ENCODE results near the gene PODXL. TPM values are rescaled to one million over a fixed set of nuclear protein-coding genes. Genes with fewer than 3 reads are reported as not detected.

Gene PODXL
- total and polyA plus RNA-seq, 10 of the 15 experiments (the other 5 are each of a cell fraction or from before 2014, with no cell fraction given) = 0.04 to 1.8 (median 0.38) TPM

DNA sequence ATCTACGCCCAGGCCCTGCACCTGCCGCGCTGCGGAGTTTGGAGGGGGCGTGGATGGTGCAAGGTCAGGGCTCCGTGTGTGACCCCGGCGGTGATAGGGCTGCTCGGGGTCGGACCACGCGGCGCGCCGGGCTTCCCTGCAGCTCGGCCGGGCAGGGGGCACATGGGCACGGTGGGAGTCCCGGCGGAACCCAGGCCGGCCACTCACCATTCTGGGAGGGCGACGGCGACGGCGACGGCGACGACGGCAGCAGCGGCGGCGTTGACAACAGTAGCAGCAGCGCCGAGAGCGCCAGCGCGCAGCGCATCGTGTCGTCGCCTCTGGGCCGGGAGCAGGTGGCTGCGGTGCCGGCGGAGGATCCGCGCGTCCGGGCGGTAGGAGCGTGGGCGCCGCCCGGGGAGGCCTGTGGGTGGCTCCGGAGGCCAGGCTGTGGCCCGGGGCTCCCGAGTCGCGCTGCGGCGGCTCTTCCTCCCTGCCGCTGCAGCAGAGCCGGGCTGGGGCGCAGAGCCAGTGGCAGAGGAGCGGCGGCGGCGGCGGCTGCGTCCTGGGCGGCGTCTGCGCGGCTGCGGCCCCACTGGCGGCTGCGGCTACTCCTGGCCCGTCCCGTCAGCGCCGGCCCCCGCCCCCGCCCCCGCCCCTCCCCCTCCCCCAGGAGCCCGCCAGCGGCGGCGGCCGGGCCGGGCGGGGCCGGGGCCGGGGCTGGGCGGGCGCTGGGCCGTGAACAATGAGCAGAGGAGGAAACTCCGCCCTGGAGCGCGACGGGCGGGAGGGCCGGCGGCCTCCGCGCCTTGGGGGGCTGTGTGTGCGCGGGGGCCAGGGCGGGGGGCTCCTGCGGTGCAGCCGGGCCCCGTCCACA lies at the start of gene PODXL (continued):
- TF ChIP-seq ZNF217 (IDR thresholded peaks at IDR 0.05) = no peak
- no peak for TF ChIP-seq SMC3 (IDR thresholded peaks at IDR 0.05; ENCODE audit: borderline replicate concordance, low read length)

DNA sequence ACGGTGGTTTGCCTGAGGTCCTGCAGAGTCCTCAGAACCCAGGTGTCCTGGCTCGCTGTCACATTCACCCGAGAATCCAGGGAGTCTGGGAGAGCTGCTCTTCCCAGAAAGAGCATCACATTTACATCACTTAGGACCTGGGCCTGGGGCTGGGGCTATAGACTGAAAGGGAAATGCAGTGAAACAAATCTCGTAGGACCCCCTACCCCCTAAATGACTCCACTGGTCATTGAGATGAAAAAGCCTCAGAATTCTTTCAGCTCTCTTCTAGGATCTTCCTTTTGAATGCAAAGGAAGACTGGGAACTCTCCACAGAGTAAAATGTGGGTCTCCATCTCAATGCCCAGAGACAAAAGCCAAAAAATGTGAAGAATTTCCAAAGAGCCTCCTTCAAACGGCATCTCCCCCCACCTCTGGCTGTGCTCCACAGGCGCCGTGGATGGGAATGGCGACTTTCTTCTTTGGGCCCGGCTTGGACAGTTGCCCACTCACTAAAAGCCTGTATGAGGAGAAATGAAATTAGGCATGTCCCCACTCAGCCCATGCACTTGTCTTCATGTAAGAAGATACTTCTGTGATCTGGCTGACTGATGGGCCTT lies 49.0 kb upstream of the PODXL start:
- Histone ChIP-seq H4K20me1 (ENCODE audit: control insufficient read depth, insufficient read depth) (no peaks in the 10 kb centered on the region), H3K9ac (ENCODE audit: control insufficient read depth, insufficient read depth, low read length) (no peak overlapping the region), H3K4me1 (ENCODE audit: control insufficient read depth, insufficient read depth, low read length) (no peaks in the 10 kb centered on the region), H2AFZ (ENCODE audit: control insufficient read depth, low read depth, low read length) (no peak overlapping the region), H3K9me3 (replicated peaks; ENCODE audit: control insufficient read depth, insufficient read depth, low read length) (no peaks in the 10 kb centered on the region), H3K79me2 (ENCODE audit: control insufficient read depth, insufficient read depth, low read length) (no peaks in the 10 kb centered on the region), H3K36me3 (ENCODE audit: control insufficient read depth in 2 of 2, insufficient read depth in 2 of 2, low read length in 1 of 2) (no peaks in the 10 kb centered on the region), H3K4me2 (ENCODE audit: control insufficient read depth, insufficient read depth) (no peak overlapping the region), H3K27ac (ENCODE audit: control insufficient read depth, insufficient read depth) (no peak overlapping the region), H3K4me3 (no peak overlapping the region), H3K27me3 (replicated peaks in 1 of 2; ENCODE audit: control insufficient read depth in 2 of 2, insufficient read depth in 2 of 2, low read length in 1 of 2) (peaks cover 3 to 4% of the 10 kb centered on the region in 2 experiments; a peak in 3 of 4 replicates)
- TF ChIP-seq PAX8 (IDR thresholded peaks at IDR 0.05) (no peak), SRF (IDR thresholded peaks at IDR 0.05; ENCODE audit: low read depth in 2 of 2, low read length in 2 of 2) (no peak), ZNF622 (IDR thresholded peaks at IDR 0.05) (no peak), NR2F1 (conservative IDR thresholded peaks at IDR 0.05) (no peak), HDGF (IDR thresholded peaks at IDR 0.05) (no peak), RBBP5 (conservative IDR thresholded peaks at IDR 0.05) (no peak), BMI1 (IDR thresholded peaks at IDR 0.05; ENCODE audit: borderline replicate concordance) (no peak)
- TF ChIP-seq, protein P1, sequence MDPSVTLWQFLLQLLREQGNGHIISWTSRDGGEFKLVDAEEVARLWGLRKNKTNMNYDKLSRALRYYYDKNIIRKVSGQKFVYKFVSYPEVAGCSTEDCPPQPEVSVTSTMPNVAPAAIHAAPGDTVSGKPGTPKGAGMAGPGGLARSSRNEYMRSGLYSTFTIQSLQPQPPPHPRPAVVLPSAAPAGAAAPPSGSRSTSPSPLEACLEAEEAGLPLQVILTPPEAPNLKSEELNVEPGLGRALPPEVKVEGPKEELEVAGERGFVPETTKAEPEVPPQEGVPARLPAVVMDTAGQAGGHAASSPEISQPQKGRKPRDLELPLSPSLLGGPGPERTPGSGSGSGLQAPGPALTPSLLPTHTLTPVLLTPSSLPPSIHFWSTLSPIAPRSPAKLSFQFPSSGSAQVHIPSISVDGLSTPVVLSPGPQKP (IDR thresholded peaks at IDR 0.05; ENCODE audit: low read depth, low read length) = no peak
- TF ChIP-seq, protein P2, sequence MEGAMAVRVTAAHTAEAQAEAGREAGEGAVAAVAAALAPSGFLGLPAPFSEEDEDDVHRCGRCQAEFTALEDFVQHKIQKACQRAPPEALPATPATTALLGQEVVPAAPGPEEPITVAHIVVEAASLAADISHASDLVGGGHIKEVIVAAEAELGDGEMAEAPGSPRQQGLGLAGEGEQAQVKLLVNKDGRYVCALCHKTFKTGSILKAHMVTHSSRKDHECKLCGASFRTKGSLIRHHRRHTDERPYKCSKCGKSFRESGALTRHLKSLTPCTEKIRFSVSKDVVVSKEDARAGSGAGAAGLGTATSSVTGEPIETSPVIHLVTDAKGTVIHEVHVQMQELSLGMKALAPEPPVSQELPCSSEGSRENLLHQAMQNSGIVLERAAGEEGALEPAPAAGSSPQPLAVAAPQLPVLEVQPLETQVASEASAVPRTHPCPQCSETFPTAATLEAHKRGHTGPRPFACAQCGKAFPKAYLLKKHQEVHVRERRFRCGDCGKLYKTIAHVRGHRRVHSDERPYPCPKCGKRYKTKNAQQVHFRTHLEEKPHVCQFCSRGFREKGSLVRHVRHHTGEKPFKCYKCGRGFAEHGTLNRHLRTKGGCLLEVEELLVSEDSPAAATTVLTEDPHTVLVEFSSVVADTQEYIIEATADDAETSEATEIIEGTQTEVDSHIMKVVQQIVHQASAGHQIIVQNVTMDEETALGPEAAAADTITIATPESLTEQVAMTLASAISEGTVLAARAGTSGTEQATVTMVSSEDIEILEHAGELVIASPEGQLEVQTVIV (IDR thresholded peaks at IDR 0.05; ENCODE audit: borderline replicate concordance, partially characterized antibody) = no peak
- TF ChIP-seq, protein P3, sequence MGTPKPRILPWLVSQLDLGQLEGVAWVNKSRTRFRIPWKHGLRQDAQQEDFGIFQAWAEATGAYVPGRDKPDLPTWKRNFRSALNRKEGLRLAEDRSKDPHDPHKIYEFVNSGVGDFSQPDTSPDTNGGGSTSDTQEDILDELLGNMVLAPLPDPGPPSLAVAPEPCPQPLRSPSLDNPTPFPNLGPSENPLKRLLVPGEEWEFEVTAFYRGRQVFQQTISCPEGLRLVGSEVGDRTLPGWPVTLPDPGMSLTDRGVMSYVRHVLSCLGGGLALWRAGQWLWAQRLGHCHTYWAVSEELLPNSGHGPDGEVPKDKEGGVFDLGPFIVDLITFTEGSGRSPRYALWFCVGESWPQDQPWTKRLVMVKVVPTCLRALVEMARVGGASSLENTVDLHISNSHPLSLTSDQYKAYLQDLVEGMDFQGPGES (IDR thresholded peaks at IDR 0.05) = no peak
- ChIA-PET SMC1A (ENCODE audit: uncharacterized antibody, unreplicated experiment) (no interaction called here), RAD21 (ENCODE audit: unreplicated experiment) (no interaction called here), POLR2A (no interaction called here), CTCF (no interaction called here)
- ATAC-seq = no peak
- DNase-seq (ENCODE audit: low read depth, low spot score) = no peak
- in situ Hi-C loops (cut with MboI) = no loop called here
- 23% methylated on average over 9 of the region's 9 CpGs for WGBS (ENCODE audit: insufficient coverage, insufficient replicate concordance, low lambda C conversion rate, missing lambda C conversion rate)
- no TSS peak for BruUV-seq (replicated peaks)
- no peak for FAIRE-seq
- intact Hi-C loops (cut with micrococcal nuclease; ENCODE audit: unreplicated experiment) = no loop called here
